NCI-H2081 (cell line): ENCODE data around the gene COA3.
A peak's percentile ranks its signal among the peaks of the same experiment; 100 is the strongest.

ENCODE experiments used
- DNase-seq, 2 experiments: peaks; one replicate each; lab custom pipeline; 2025; lab: John Stamatoyannopoulos, UW

The COA3 gene, protein sequence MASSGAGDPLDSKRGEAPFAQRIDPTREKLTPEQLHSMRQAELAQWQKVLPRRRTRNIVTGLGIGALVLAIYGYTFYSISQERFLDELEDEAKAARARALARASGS

DNA sequence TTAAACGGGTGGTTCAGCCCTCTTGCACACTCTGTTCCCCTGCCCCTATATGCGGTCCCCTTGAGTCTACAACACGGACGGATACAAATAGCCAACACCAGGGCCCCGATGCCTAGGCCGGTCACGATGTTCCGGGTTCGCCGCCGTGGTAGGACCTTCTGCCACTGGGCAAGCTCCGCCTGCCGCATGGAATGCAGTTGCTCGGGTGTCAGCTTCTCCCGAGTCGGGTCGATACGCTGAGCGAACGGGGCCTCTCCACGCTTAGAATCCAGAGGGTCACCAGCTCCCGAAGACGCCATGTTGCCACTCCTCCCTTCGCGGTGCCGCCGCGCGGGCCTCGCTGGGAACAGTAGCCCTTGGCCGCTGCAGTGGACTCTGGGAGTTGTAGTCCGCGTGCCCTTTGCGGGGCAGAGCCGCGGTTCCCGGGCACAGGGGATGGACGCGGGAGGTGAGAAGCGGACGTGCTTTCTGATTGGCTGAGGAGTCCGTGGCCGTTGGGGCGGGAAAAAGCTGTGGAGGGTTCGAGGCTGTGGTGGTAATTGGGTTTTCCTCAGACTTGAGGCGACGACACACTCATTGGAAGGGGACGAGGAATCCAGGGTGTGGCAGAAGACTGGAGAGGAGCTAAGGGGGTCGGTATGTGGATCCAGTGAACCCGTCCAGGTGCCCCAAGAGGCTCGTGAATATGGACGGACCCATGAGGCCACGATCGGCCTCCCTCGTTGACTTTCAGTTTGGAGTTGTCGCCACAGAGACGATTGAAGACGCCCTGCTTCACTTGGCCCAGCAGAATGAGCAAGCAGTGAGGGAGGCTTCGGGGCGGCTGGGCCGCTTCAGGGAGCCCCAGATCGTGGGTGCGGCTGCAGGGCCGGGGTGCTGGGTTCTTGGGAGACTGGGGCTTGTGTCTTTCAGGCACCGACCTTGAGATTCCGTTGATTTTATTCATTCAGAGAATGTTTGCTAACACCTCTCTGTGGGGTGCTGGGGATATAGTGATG, at the start of gene COA3, which contains the start of gene CNTD1:
Gene COA3 (minus strand): TSS at position 322 of the 998 bp plus-strand sequence. CDS start 23 bp downstream, at position 299.
Gene CNTD1 (plus strand): TSS at position 479 of the 998 bp plus-strand sequence. CDS start 207 bp downstream, at position 686.
- peak; percentile 78 to 91 for DNase-seq

DNA sequence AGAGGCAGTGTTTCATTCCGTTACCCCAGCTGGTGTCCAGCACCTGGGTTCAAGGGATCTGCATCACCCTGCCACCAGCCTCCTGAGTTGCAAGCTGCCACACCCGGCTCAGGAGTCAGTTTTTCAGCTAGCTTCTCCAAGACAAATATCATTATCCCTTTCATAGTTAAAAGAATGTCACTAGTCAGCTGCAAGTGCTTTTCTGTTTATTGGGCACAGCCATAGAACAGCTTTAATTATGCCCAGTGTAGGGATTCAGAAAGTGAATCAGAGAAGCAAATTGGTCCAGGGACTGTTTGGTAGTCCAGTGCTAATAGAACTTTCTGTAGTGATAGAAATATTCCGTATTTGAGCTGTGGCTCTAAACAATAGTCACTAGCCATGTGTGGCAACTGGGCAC, 49.6 kb upstream of the COA3 start:
- DNase-seq = no peak

GRCh38 chr17:42846594-42847280, 48.2 kb upstream of the COA3 start:
- DNase-seq = no peak

DNA sequence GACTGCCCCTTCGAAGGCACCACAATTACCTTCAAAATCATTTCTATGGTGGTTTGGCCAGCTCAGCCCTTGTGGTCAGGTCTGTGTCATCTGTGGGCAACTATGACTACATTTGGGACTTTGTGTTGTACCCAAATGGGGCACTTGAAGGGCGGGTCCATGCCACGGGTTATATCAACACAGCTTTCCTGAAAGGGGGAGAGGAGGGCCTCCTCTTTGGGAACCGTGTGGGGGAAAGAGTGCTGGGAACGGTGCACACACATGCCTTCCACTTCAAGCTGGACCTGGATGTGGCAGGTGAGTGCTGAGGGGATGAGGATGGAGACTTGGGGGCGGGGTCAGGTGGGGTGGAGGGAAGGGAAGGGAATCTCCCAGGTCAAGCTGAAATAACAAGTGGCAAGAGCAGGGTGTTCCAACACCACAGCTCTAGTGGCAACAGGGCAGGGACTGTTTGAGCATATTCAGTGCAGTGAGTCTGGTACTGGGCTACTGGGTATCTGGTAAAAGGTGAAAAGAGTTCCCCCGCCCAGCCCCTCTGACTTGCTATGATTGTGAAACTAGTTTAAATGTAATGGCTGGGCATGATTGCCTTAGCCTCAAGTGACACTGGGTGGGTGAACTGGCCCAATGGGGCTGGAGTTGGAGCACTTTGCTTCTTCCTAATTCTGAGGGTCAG, 47.6 kb upstream of the COA3 start:
- DNase-seq = no peak

GRCh38 chr17:42845556-42845917, 47.0 kb upstream of the COA3 start:
- DNase-seq = no peak

DNA sequence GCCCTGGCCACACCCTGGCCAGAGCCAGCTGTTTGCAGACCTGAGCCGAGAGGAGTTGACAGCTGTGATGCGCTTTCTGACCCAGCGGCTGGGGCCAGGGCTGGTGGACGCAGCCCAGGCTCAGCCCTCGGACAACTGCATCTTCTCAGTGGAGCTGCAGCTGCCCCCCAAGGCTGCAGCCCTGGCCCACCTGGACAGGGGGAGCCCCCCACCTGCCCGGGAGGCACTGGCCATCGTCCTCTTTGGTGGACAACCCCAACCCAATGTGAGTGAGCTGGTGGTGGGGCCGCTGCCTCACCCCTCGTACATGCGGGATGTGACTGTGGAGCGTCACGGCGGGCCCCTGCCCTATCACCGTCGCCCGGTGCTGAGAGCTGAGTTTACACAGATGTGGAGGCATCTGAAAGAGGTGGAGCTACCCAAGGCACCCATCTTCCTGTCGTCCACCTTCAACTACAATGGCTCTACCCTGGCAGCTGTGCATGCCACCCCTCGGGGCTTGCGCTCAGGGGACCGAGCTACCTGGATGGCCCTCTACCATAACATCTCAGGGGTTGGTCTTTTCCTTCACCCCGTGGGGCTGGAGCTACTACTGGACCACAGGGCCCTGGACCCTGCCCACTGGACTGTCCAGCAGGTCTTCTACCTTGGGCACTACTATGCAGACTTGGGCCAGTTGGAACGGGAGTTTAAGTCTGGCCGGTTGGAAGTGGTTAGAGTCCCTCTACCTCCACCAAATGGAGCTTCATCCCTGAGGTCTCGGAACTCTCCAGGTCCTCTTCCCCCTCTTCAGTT, 46.5 kb upstream of the COA3 start:
- DNase-seq = no peak

- DNase-seq = no peak
Measured at GRCh38 chr17:42844271-42844670, 45.8 kb upstream of the COA3 start, which contains the start of gene AOC2. Gene AOC2 (plus strand): TSS chr17:42844580. CDS start chr17:42844627, 47 bp downstream.

GRCh38 chr17:42843358-42843934, 44.9 kb upstream of the COA3 start:
- DNase-seq = peak; percentile 65 to 71

GRCh38 chr17:42841975-42842685, 43.6 kb upstream of the COA3 start:
- no peak for DNase-seq

GRCh38 chr17:42835732-42836131, 37.2 kb upstream of the COA3 start:
- DNase-seq = no peak

DNA sequence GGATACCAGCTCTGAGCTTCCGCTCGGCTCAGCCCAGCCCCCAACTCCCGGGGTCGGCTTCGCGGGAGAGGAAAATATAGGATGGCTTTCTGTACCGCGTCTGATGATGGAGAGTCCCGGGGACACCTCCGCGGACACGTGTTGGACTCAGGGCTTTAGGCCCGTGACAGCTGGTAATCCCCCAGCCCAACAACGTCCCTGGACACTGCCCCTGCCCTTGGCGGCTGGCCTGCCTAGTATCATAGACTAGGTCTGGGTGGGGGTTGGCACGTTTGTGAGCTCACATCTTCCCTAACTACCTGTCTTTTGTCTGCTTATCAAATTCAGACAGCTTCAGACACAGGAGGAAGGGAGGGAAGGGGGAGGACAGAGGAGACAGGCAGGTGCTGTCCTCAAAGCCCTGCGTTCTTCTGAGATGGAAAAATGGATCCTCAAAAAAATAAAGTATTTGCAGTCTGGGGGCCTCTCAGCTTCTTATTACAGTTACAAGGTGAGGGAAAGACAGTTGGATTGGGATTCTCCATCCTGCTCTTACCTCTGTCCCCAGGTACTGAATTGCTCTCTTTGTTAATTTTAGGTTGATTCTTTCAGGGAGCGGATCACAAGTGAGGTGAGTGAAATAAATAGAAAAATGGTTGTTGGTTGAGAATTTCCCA, 35.4 kb upstream of the COA3 start:
- DNase-seq = no peak

- peak; percentile 85 to 93 for DNase-seq
Measured at GRCh38 chr17:42832934-42833766, 34.6 kb upstream of the COA3 start, which contains the start of gene PSME3. Gene PSME3 (plus strand): TSS chr17:42833397. CDS start chr17:42833632, 235 bp downstream.

DNA sequence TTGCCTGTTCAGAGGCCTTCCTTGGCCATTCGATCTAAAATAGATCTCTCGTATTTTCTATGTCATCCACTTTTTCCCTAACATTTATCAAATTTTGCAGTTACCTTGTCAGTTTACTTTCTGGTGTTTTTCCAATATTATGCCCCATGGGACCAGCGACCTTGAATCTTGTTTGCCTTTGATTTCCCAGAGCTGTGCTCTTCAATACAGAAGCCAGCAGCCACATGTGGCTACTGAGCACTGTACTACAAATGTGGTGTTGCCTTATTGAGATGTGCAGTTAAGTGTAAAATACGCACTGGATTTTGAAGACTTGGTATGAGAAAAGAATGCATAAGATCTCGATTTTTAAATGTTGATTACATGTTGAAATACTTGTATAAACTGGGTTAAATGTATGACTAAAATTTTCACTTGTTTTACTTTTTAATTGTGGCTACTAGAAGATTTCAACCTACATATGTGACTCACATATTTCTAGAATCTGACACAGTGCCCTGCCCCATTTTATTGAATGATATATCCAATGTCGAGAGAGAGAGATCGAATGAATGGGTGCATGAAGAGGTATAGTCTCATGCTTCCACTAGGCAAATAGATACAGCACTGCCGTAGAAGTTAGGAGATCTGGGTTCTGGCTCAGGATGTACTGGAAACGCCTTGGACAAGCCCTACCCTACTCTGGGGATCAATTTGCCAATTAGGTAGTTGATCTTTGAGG, 33.9 kb upstream of the COA3 start:
- DNase-seq = no peak

DNA sequence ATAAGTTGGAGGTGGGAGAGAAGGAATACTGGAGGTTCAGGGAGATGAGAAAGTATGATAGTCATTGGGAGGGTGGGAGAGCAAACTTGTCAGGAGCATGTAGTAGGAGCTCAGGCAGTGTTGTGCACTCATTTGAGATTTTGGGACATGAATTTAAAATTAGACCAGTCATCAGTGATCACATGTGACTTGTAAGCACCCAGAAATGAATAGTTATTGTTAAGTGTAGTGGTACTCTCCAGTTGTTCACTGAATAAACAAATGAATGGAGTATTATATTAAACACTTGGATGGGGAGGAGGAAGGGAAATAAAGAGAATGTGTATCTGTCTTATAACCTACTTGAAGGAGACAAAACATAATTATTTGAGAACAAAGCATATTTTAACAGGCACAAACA, 32.5 kb upstream of the COA3 start:
- no peak for DNase-seq

DNA sequence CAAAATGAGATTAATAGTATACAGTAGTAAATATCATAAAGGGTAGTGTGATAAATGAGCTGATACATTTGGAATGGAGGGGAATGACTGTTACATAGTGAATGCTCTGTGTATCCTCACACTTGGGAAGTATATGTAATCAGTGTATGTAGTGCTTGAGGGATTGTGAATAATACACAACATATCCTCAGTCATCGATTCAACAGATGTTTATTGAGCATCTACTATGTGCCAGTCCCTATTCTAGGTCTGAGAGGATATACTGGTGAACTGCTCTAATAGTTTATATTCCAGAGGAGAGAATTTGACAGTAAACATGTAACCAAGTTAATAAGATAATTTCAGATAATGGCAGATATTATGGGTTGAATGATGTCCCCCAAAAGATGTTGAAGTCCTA, 29.0 kb upstream of the COA3 start:
- no peak for DNase-seq

- DNase-seq = no peak
Measured at GRCh38 chr17:42821176-42821575, 22.7 kb upstream of the COA3 start.

GRCh38 chr17:42819939-42820535, 21.5 kb upstream of the COA3 start:
- DNase-seq = peak; percentile 59 to 70
